HepG2 (cell line): ENCODE measurements around the gene RPS6KA3. TPM values are rescaled to one million over a fixed set of nuclear protein-coding genes. Genes with fewer than 3 reads are reported as not detected.
A peak's percentile ranks its signal among the peaks of the same experiment; 100 is the strongest.

ENCODE experiments used
- CCAR2 ChIP-seq: fragments of 200-400 bp; formaldehyde crosslinking; optimal IDR thresholded peaks from 2 replicates; pipeline ENCODE3; 2018; ENCODE audit warnings: low read depth, mild to moderate bottlenecking, low read length, moderate library complexity
- HDAC2 ChIP-seq: sonication (generic); formaldehyde crosslinking; IDR thresholded peaks from 2 replicates; pipeline ENCODE4 v1.4.0; 2020; ENCODE audit warnings: missing genetic modification reagents
- MLLT10 ChIP-seq: sonication (generic); formaldehyde crosslinking; IDR thresholded peaks from 2 replicates; pipeline ENCODE4 v1.4.0; 2020; ENCODE audit warnings: missing genetic modification reagents
- MXI1 ChIP-seq: IDR thresholded peaks from 3 replicates; pipeline ENCODE4 v1.6.1; 2012; ENCODE audit warnings: low read depth, low read length, inconsistent platforms, borderline replicate concordance
- RCOR2 ChIP-seq: IDR thresholded peaks from 2 replicates; pipeline ENCODE4 v1.6.1; 2016; ENCODE audit warnings: missing biosample characterization, missing genetic modification reagents
- RNF2 ChIP-seq: fragments of 450-650 bp; conservative IDR thresholded peaks from 2 replicates; pipeline ENCODE4 v1.6.1; 2016; ENCODE audit warnings: low read depth
- ZNF737 ChIP-seq: sonication (generic); formaldehyde crosslinking; IDR thresholded peaks from 2 replicates; pipeline ENCODE4 v1.5.0; 2020; ENCODE audit warnings: missing genetic modification reagents, mild to moderate bottlenecking, borderline replicate concordance
- ZNF782 ChIP-seq: sonication (generic); formaldehyde crosslinking; IDR thresholded peaks from 2 replicates; pipeline ENCODE4 v1.4.0; 2020; ENCODE audit warnings: missing genetic modification reagents, mild to moderate bottlenecking, borderline replicate concordance
- polyA plus RNA-seq, 8 experiments: library from polyadenylated mRNA; depleted of rRNA in 3 of 8; stranded (reverse) in 7 of 8; unstranded in 1 of 8; fragments of >200 nt; fragmentation: Illumina TruSeq in 4 of 8; extraction: Trizol in 4 of 8; gene quantifications; 2 replicates each; pipeline versions ENCODE4 v1.2.1 to v1.2.3, GENCODE V29; 2011 to 2016; ENCODE audit warnings: low read depth in 4 of 8, missing spikeins in 1 of 8, mixed read lengths in 1 of 8; ENCODE audit not compliant: insufficient read depth in 1 of 8
- total RNA-seq, 5 experiments: library from RNA; depleted of rRNA; stranded (reverse); fragments of >200 nt; fragmentation: Illumina TruSeq; extraction: Trizol; gene quantifications; 2 replicates each; pipeline ENCODE4 v1.2.3, GENCODE V29; 2016; ENCODE audit warnings: low read depth in 1 of 5
- TF ChIP-seq, protein P1 (sequence below): sonication (generic); formaldehyde crosslinking; IDR thresholded peaks from 2 replicates; pipeline ENCODE4 v1.8.0; 2022; ENCODE audit warnings: mild to moderate bottlenecking, missing genetic modification reagents, moderate library complexity
- TF ChIP-seq, protein P2 (sequence below): IDR thresholded peaks from 2 replicates; pipeline ENCODE4 v1.4.0; 2020; ENCODE audit warnings: mild to moderate bottlenecking, missing genetic modification reagents
- TF ChIP-seq, protein P3 (sequence below): fragments of 450-650 bp; IDR thresholded peaks from 2 replicates; pipeline ENCODE4 v1.6.1; 2016
- TF ChIP-seq, protein P4 (sequence below), 2 experiments: sonication (generic) in 1 of 2; formaldehyde crosslinking in 1 of 2; IDR thresholded peaks; 2 replicates each; pipeline versions ENCODE4 v1.4.0 to v1.6.1; 2016 to 2020; ENCODE audit warnings: borderline replicate concordance in 1 of 2, low read depth in 1 of 2, mild to moderate bottlenecking in 1 of 2, missing genetic modification reagents in 1 of 2
- TF ChIP-seq, protein P5 (sequence below): sonication (generic); formaldehyde crosslinking; conservative IDR thresholded peaks from 2 replicates; pipeline ENCODE4 v1.8.0; 2022; ENCODE audit warnings: low read depth, missing genetic modification reagents
- TF ChIP-seq, protein P6 (sequence below): sonication (generic); formaldehyde crosslinking; conservative IDR thresholded peaks from 2 replicates; pipeline ENCODE4 v1.8.1; 2023; ENCODE audit warnings: missing genetic modification reagents

Gene RPS6KA3
- total and polyA plus RNA-seq, 2 of the 13 experiments (the other 11 are each of a cell fraction or from before 2014, with no cell fraction given), result 314 to 357 TPM

DNA sequence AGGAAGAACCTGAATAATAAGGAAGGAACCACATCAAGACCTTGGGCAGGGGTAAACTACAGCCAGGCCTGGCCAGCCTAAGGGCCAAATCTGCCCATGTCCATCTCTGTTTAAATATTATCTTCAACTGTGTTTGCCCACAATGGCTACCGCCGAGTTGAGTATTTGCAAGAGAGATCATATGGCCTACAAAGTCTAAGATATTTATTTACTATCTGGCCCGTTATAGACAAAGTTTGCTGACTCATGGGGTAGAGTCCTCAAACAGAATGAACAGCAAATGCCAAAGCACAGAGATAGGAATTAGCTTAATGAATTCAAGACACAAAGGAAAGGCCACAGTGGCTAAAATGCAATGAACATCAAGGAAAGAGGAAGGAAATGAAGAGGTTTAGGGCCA is 44.8 kb downstream of the RPS6KA3 start (continued):
- TF ChIP-seq RCOR2 (CRISPR knock-in tag) (peak; percentile 66), RNF2 (no peak), MXI1 (no peak), MLLT10 (CRISPR knock-in tag) (no peak), ZNF737 (CRISPR knock-in tag) (no peak), ZNF782 (CRISPR knock-in tag) (no peak), CCAR2 (no peak), HDAC2 (CRISPR knock-in tag) (0 out of 2 replicates have a peak, but pooled peaks have one; percentile 52)
- TF ChIP-seq, protein P1, sequence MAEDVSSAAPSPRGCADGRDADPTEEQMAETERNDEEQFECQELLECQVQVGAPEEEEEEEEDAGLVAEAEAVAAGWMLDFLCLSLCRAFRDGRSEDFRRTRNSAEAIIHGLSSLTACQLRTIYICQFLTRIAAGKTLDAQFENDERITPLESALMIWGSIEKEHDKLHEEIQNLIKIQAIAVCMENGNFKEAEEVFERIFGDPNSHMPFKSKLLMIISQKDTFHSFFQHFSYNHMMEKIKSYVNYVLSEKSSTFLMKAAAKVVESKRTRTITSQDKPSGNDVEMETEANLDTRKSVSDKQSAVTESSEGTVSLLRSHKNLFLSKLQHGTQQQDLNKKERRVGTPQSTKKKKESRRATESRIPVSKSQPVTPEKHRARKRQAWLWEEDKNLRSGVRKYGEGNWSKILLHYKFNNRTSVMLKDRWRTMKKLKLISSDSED (CRISPR knock-in tag), result no peak
- TF ChIP-seq, protein P2, sequence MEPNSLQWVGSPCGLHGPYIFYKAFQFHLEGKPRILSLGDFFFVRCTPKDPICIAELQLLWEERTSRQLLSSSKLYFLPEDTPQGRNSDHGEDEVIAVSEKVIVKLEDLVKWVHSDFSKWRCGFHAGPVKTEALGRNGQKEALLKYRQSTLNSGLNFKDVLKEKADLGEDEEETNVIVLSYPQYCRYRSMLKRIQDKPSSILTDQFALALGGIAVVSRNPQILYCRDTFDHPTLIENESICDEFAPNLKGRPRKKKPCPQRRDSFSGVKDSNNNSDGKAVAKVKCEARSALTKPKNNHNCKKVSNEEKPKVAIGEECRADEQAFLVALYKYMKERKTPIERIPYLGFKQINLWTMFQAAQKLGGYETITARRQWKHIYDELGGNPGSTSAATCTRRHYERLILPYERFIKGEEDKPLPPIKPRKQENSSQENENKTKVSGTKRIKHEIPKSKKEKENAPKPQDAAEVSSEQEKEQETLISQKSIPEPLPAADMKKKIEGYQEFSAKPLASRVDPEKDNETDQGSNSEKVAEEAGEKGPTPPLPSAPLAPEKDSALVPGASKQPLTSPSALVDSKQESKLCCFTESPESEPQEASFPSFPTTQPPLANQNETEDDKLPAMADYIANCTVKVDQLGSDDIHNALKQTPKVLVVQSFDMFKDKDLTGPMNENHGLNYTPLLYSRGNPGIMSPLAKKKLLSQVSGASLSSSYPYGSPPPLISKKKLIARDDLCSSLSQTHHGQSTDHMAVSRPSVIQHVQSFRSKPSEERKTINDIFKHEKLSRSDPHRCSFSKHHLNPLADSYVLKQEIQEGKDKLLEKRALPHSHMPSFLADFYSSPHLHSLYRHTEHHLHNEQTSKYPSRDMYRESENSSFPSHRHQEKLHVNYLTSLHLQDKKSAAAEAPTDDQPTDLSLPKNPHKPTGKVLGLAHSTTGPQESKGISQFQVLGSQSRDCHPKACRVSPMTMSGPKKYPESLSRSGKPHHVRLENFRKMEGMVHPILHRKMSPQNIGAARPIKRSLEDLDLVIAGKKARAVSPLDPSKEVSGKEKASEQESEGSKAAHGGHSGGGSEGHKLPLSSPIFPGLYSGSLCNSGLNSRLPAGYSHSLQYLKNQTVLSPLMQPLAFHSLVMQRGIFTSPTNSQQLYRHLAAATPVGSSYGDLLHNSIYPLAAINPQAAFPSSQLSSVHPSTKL (CRISPR knock-in tag), result peak; percentile 86
- TF ChIP-seq, protein P3, sequence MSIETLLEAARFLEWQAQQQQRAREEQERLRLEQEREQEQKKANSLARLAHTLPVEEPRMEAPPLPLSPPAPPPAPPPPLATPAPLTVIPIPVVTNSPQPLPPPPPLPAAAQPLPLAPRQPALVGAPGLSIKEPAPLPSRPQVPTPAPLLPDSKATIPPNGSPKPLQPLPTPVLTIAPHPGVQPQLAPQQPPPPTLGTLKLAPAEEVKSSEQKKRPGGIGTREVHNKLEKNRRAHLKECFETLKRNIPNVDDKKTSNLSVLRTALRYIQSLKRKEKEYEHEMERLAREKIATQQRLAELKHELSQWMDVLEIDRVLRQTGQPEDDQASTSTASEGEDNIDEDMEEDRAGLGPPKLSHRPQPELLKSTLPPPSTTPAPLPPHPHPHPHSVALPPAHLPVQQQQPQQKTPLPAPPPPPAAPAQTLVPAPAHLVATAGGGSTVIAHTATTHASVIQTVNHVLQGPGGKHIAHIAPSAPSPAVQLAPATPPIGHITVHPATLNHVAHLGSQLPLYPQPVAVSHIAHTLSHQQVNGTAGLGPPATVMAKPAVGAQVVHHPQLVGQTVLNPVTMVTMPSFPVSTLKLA, result no peak
- TF ChIP-seq, protein P4, sequence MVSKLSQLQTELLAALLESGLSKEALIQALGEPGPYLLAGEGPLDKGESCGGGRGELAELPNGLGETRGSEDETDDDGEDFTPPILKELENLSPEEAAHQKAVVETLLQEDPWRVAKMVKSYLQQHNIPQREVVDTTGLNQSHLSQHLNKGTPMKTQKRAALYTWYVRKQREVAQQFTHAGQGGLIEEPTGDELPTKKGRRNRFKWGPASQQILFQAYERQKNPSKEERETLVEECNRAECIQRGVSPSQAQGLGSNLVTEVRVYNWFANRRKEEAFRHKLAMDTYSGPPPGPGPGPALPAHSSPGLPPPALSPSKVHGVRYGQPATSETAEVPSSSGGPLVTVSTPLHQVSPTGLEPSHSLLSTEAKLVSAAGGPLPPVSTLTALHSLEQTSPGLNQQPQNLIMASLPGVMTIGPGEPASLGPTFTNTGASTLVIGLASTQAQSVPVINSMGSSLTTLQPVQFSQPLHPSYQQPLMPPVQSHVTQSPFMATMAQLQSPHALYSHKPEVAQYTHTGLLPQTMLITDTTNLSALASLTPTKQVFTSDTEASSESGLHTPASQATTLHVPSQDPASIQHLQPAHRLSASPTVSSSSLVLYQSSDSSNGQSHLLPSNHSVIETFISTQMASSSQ (IDR thresholded peaks at IDR 0.05; ENCODE audit: low read depth), result peak; percentile 60
- TF ChIP-seq, protein P4 (CRISPR knock-in tag; IDR thresholded peaks at IDR 0.05; ENCODE audit: borderline replicate concordance), result no peak; the same call in 1 of the 2 replicates
- TF ChIP-seq, protein P5, sequence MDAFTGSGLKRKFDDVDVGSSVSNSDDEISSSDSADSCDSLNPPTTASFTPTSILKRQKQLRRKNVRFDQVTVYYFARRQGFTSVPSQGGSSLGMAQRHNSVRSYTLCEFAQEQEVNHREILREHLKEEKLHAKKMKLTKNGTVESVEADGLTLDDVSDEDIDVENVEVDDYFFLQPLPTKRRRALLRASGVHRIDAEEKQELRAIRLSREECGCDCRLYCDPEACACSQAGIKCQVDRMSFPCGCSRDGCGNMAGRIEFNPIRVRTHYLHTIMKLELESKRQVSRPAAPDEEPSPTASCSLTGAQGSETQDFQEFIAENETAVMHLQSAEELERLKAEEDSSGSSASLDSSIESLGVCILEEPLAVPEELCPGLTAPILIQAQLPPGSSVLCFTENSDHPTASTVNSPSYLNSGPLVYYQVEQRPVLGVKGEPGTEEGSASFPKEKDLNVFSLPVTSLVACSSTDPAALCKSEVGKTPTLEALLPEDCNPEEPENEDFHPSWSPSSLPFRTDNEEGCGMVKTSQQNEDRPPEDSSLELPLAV (CRISPR knock-in tag), result no peak
- TF ChIP-seq, protein P6, sequence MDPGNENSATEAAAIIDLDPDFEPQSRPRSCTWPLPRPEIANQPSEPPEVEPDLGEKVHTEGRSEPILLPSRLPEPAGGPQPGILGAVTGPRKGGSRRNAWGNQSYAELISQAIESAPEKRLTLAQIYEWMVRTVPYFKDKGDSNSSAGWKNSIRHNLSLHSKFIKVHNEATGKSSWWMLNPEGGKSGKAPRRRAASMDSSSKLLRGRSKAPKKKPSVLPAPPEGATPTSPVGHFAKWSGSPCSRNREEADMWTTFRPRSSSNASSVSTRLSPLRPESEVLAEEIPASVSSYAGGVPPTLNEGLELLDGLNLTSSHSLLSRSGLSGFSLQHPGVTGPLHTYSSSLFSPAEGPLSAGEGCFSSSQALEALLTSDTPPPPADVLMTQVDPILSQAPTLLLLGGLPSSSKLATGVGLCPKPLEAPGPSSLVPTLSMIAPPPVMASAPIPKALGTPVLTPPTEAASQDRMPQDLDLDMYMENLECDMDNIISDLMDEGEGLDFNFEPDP, result no peak
